GM21447 (cell line): ENCODE data around the gene LMO7.

Experiments used
- ATAC-seq: cut with Tn5 transposase; IDR thresholded peaks from one replicate; pipeline ENCODE4 v1.9.1; 2021; ENCODE audit not compliant: unreplicated experiment

LMO7 gene

GRCh38 chr13:75796825-75797224 is 160.7 kb downstream of the LMO7 start:
- ATAC-seq = no peak

- ATAC-seq = no peak
Measured at GRCh38 chr13:75797239-75797638, 161.1 kb downstream of the LMO7 start.

GRCh38 chr13:75797719-75798118 is 161.6 kb downstream of the LMO7 start:
- ATAC-seq = no peak

GRCh38 chr13:75798353-75799255 is 162.5 kb downstream of the LMO7 start:
- ATAC-seq = no peak

- no peak for ATAC-seq
Measured at GRCh38 chr13:75800545-75800944, 164.4 kb downstream of the LMO7 start.

- no peak for ATAC-seq
Measured at GRCh38 chr13:75801388-75801945, 165.3 kb downstream of the LMO7 start.

GRCh38 chr13:75802161-75802560 is 166.0 kb downstream of the LMO7 start:
- ATAC-seq = no peak

GRCh38 chr13:75803164-75803611 is 167.1 kb downstream of the LMO7 start:
- peak; percentile 76 for ATAC-seq

- ATAC-seq = no peak
Measured at GRCh38 chr13:75804054-75804453, 167.9 kb downstream of the LMO7 start.

GRCh38 chr13:75804605-75805004 is 168.5 kb downstream of the LMO7 start:
- ATAC-seq = no peak

- no peak for ATAC-seq
Measured at GRCh38 chr13:75806117-75806516, 170.0 kb downstream of the LMO7 start.

- no peak for ATAC-seq
Measured at GRCh38 chr13:75811361-75811760, 175.2 kb downstream of the LMO7 start.

GRCh38 chr13:75811841-75812240 is 175.7 kb downstream of the LMO7 start:
- no peak for ATAC-seq

GRCh38 chr13:75812751-75813181 is 176.6 kb downstream of the LMO7 start:
- ATAC-seq = no peak

- no peak for ATAC-seq
Measured at GRCh38 chr13:75813323-75813722, 177.2 kb downstream of the LMO7 start.

- no peak for ATAC-seq
Measured at GRCh38 chr13:75818179-75818967, 182.2 kb downstream of the LMO7 start.

- ATAC-seq = no peak
Measured at GRCh38 chr13:75818968-75819225, 182.8 kb downstream of the LMO7 start.

GRCh38 chr13:75825161-75825560 is 189.0 kb downstream of the LMO7 start:
- ATAC-seq = no peak

- no peak for ATAC-seq
Measured at GRCh38 chr13:75825594-75825993, 189.5 kb downstream of the LMO7 start.

GRCh38 chr13:75826391-75826790 is 190.3 kb downstream of the LMO7 start:
- no peak for ATAC-seq

- ATAC-seq = no peak
Measured at GRCh38 chr13:75829830-75830229, 193.7 kb downstream of the LMO7 start.

GRCh38 chr13:75830842-75831241 is 194.7 kb downstream of the LMO7 start:
- ATAC-seq = no peak
